GM12865 (cell line): ENCODE data around the gene RRP12.

Experiments
- DNase-seq: peaks from one replicate; pipeline ENCODE4 v3.0.0; 2010; ENCODE audit warnings: low read depth
- H3K4me3 ChIP-seq: 2 replicates; pipeline ENCODE4 v1.5.1; 2011; ENCODE audit warnings: mild to moderate bottlenecking, low read depth, low read length, control low read depth
- TF ChIP-seq, protein P1 (sequence below): IDR thresholded peaks from 2 replicates; pipeline ENCODE4 v1.5.1; 2011; ENCODE audit warnings: low read length, control low read depth, low read depth, inconsistent platforms; ENCODE audit not compliant: insufficient read depth; ENCODE audit errors: missing control alignments

The RRP12 gene

GRCh38 chr10:97371696-97372095, 29.4 kb downstream of the RRP12 start:
- DNase-seq: no peak
- H3K4me3 ChIP-seq: no peak overlapping the region
- TF ChIP-seq, protein P1, sequence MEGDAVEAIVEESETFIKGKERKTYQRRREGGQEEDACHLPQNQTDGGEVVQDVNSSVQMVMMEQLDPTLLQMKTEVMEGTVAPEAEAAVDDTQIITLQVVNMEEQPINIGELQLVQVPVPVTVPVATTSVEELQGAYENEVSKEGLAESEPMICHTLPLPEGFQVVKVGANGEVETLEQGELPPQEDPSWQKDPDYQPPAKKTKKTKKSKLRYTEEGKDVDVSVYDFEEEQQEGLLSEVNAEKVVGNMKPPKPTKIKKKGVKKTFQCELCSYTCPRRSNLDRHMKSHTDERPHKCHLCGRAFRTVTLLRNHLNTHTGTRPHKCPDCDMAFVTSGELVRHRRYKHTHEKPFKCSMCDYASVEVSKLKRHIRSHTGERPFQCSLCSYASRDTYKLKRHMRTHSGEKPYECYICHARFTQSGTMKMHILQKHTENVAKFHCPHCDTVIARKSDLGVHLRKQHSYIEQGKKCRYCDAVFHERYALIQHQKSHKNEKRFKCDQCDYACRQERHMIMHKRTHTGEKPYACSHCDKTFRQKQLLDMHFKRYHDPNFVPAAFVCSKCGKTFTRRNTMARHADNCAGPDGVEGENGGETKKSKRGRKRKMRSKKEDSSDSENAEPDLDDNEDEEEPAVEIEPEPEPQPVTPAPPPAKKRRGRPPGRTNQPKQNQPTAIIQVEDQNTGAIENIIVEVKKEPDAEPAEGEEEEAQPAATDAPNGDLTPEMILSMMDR: no peak

- H3K4me3 ChIP-seq: no peak overlapping the region
- TF ChIP-seq, protein P1: no peak
- DNase-seq: no peak
These were observed 34.0 kb downstream of the RRP12 start for GRCh38 chr10:97367126-97367649.

GRCh38 chr10:97366572-97366971, 34.6 kb downstream of the RRP12 start:
- DNase-seq: no peak
- H3K4me3 ChIP-seq: no peak overlapping the region
- TF ChIP-seq, protein P1: no peak

- no peak for DNase-seq
- no peak overlapping the region for H3K4me3 ChIP-seq
- TF ChIP-seq, protein P1: no peak
These were observed 35.3 kb downstream of the RRP12 start for GRCh38 chr10:97365761-97366351.

DNA sequence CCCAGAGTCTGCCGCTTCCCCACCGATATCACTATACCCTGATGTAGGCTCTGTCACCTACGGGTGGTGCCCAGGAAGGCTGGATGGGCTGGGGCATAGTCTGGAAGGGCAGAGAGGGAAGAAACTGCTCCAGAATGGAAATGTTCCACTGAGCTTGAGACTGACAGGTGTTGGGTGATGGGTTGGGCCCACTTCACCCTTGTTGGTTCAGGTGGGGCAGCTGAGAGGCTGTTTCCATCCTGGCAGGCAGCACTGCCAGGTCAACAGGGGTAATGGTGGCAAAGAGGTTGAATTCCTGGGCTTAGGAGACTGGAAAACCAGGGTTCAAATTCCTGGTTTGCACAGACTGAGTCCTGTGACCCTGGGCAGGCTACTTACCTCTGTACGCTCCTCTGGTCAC, 38.1 kb downstream of the RRP12 start:
- no peak for DNase-seq
- H3K4me3 ChIP-seq: no peak overlapping the region
- TF ChIP-seq, protein P1: no peak

DNA sequence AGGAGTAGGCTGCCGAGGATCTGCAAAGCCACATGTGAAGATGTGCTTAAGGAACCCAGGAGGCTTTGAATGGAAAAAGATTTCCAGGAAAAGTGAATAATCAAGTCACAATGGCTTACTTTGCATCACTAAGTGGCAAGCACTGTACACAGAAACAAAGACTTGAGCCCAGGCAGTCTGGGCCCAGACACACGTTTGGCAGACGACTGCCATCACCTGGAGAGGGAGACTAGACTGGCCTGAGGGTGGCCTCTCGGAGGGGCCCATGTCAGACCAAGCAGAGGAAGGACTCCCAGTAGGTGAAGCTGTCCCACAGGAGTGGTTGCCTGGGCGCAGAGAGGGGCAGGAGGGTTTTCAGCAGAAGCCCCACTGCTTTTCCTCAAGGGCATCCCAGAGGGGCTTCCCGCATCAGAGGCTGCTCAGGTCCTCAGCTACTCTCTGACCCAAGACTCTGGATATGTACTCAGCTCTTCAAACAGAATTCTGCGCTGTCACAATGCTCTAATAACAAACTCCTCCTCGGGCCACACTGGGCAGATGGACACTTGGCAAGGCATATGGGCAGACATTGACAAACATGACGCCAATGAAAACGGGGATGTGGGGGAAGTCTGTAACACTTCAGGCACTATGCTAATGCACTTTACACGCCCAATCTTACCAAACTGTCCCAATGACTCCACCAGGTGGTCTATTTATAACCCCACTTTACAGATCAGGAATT, 38.7 kb downstream of the RRP12 start:
- no peak for DNase-seq
- no peak overlapping the region for H3K4me3 ChIP-seq
- TF ChIP-seq, protein P1: no peak
